ENCODE measurements around the gene SORBS1.

The SORBS1 gene

DNA sequence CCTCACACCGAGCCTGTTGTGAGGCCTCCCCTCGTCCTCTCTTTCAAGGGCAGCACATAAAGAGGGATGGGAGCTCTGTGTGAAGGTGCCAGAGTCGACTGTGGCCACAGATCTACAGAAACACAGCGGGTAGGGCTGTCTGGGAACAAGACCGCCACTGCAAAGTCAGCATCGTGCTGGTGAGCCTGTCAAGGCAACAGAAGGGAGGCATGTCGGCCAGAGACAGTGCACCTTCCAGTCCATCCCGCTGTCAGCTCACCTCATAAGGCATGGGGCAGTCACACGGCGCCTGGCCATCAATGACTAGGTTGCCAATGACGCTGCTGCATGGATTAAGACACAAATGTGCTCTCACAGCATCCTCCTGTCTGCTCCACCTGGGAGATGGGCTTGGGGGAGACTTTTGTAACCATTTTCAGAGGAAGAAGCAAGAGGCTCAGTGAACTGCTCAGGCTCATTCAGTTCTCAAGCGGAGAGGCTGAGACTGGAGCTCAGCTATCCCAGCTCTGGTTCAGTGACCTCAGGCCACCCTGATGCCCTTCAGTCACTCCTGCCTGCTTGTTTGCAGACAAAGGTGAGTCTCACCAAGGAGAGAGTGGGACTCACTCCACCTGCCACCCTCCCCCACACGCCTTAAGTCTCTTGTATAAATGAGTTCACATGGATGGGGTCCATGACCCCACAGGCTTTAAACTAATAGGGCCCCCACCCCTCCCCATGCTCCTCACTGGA, 125.5 kb downstream of the SORBS1 start:
- DNase-seq (ENCODE audit: low spot score) = no peak

DNA sequence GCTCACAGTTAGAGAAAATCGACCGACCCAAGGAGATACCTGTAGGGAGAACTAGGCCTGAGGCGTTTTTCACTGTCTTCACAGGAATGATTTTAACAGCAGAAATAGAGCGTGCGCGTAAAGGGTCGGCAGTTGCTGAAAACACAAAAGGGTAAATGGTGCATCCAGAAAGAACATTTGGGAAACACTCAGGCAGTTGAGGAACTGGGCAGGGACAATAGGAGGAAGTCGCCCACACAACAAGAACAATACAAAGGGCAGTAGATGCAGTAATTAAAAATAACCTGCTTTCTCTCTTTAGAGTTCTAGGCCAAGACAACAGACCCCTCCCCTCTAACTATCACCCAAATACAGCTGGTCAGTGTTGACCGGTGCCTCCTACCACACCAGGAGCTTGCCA, 126.6 kb downstream of the SORBS1 start:
- DNase-seq (ENCODE audit: low spot score) = no peak

DNA sequence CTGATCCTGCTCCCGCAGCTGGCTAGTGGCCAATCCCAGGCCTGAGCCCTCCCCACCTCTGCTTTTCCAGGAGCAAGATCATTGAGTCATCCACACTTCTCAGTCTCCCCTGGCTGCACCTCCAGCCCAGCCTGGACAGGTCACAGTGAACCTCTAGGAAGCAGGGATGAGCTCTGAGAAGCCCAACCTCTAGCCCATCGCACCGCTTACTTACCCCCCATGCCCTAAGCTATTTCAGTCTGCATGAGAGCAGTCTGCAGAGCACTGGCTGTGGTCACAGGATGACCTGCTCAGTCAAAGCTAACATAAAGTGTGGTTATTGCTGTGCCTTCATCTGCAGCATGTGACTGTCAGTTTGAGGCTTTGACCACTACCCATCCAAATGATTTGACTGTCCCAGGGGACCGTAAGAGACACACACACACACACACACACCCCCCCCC, 129.2 kb downstream of the SORBS1 start:
- no peak for DNase-seq (ENCODE audit: low spot score)

DNA sequence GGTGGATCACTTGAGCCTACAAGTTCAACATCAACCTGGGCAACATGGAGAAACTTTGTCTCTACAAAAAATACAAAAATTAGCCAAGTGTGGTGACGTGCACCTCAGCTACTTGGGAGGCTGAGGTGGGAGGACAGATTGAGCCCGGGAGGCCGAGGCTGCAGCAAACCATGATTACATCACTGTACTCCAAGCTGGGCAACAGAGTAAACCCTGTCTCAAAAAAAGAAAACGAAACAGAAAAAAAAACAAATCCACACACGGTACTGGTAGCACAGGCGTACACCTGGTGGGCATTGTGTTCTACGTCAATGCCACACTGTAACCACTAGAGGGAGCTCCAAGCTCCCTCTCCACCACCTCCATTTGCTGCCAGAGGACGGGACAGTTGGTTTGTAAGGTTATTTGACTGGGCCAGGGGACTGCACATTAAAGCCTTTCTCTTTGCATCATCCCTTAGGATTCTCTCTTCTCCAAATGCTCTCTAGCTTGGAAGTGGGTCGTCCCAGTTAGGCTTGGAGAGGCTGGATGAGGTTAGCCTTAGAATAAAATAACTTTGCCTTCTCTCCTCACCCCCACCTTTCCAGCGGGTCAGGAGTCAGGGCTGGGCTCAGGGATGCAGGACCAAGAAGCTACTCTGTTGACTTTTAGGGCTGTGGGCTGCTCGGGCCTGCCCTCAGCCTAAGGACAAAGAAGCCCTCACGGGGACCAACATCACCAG, 130.8 kb downstream of the SORBS1 start:
- DNase-seq (ENCODE audit: low spot score) = no peak

DNA sequence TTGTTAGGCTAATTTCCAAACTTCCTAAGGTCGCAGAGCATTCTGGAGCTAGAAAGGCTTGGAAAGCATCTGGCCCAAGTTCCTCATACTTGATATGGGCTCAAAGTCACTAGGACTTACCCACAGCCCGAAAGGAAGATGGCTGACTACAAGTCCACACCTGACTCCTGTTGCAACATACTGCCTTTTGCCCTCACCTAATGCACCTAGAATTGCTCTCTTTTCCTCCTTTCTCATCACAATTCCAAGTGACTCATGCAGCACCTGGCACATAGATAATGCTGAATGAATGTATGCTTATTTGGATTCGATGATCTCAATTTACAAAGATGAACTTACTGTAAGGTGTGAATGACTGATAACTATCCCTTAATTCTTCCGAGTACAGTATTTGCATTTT, 131.5 kb downstream of the SORBS1 start:
- no peak for DNase-seq (ENCODE audit: low spot score)

DNA sequence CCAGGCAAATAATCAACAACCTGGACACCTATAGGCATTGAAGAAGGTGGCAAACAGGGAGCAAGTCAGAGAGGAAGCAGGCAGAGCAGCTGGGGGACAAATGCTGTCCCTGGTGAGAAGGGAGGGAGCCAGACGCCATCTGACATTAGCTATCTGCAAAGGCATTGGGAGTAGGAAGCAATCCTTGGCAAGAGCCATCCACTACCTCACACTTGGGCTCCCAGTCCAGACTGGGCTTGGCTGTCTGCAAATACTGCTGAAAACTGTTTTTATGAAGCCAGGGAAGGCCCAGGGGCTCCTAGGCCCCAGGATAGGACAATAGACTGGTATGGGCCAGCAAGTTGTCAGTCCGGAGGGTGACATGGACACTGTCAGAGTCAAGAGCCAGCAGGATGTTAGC, 132.5 kb downstream of the SORBS1 start:
- no peak for DNase-seq (ENCODE audit: low spot score)

DNA sequence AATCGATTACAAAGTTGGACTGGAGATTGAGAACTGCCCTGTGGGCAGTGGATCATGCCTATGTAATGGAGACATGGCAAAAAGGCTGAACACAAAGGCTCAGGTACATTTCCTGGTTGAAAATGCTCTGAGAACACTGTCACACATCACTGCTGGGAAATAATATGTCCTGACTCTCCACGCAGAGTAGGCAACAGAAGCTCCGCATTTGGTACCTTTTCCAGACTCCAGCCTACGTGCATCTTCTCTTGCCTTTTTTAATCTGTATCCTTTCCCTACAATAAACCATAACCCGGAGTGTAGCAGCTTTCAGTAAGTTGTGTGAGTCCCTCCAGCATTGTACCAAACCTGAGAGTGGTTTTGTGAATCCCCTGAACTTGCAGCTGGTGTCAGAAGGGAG, 134.7 kb downstream of the SORBS1 start:
- no peak for DNase-seq (ENCODE audit: low spot score)

DNA sequence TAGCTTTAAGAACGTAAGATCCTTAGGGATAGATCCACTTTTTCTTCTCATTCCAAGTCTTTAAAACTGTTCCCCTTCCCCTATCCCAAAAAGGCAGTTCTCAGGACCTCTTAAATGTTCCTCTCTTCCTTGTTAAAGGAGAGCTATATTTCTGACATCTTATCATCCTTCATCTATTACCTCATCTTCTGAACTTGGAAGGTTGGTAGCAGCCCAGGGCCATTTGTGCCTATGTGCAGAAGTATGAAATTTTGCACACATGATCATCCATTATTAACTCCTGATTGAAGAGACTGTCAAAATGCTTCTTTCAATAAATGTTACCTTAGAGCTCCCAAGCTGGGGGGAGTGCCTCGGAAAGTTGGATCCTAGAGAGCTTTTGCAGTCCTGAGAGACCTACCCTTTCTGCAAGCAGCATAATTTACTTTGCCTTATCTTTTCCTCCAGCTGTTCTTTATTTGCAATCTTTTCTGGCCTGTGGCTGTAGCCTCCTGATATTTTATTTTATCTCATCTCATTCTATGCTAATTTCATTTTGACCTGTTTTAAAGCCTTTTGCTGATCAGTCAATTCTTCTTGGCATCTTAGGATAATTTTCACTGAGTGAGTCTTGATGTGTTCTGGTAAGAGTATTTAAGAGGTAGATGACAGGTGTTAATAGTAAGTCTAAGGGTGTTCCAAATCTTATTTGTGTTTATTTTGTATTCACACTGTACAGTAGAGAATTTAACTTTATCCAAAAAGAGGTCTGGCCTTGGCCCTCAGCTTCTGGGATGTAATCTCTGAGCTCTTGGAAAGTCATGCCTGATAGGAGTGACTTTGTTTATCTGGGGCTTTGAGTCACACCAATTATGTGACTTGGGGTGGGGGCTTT, 135.3 kb downstream of the SORBS1 start:
- no peak for DNase-seq (ENCODE audit: low spot score)

DNA sequence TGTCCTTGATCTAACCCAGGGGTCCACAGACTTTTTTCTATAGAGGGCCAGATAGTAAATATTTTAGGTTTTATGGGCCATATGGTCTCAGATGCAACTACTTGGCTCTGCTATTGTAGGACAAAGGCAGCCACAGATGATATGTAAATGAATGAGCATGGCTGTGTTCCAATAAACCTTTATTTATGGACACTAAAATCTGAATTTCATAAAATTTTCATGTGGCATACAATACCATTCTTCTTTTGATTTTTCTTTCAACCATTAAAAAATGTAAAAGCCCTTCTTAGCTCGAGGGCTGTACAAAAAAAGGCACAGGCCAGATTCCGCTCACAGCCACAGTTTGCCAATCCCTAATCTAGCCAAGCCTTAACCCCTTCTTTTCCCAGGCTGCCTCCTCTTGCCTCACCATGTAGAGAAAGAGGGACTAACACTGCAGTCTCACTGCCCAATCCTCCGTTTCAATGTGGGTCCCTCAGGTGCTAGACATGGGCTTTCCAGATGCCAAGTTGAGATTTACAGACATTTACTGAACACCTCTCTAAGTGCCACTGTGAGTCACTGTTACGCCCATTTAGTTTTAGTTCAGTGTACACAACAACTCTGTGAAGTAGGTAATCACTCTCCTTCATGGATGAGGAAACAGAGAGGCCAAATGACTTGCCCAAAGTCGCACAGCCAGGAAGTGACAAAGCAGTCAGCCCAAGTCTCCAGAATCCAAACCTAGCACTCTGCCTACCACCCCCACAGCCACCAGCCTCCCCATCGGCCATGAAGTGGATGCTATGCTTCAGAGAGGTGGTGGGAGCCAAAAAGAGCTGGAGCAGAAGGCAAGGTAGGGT, 137.8 kb downstream of the SORBS1 start:
- DNase-seq (ENCODE audit: low spot score) = no peak

DNA sequence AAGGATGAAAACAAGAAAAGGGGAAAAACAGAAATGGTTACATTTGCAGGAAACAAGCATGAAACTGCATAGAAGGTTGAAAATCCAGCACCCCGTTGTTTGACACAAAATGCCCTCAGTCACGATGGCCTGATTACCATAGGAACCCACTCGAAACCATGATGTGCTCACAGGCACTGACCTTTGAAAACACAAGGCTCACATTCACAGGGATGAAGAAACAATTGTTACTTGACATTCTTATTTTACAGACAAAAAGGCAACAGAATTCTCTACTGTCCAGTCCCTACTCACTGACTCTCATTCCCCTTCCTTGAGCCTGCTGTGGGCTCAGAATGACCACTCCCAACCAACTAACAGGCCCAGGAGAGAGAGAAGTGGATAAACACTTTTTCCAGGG, 138.9 kb downstream of the SORBS1 start:
- peak; percentile 82 for DNase-seq (ENCODE audit: low spot score)

DNA sequence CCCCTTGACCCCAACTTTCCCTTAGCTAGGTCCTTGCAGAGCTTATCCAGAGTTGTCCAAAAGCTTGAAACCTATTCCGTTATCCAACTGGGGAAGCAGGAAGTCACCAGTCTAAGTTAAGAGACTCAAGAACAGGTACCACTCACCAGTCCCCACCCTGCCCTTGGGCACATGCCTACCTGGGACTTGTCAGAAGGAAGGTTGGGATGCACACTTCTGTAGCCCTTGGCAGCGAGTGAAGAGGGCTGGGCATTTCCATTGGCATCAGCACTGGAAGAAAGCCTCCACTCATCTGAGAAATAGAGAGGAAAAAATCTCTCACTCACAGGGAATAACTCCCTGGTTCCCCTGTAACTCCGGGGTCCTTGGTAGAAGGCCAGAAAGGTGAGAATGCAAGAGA, 139.4 kb downstream of the SORBS1 start:
- no peak for DNase-seq (ENCODE audit: low spot score)

DNA sequence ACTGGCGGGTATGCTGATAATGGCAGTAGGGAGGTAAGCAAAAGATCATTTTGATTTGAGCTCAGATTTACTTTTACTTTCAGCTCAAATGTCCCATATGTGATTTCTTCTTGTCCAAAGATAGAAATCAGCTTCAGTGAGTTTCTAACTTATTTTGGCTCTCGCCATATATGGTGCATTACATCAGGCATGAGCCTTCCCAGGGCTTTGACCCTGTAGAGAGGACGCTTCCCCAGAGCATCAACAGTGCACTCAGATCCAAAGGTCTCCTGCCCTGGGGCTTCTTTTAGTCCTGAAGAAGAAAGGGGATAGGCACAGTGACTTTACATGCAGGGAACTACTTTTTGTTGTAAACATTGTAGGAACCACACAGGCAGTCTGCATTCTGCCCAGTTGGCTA, 141.8 kb downstream of the SORBS1 start:
- no peak for DNase-seq (ENCODE audit: low spot score)

DNA sequence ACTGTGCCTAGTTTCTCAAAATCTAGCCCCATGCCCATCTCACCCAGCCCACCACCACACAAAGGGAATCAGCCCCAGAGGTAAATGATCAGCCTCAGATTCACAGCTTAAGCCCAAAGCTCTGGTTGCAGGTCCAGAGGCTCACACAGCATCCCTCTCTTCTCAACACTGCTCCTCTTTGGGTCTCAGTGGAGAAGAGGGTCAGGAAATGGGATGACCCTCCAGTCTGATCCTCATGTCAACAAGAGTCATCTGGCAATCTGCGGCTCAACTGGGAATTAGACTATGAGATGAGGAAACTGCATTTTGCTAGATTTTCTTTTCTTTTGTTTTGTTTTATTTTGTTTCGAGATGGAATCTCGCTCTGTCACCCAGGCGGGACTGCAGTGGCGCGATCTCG, 144.2 kb downstream of the SORBS1 start:
- no peak for DNase-seq (ENCODE audit: low spot score)

DNA sequence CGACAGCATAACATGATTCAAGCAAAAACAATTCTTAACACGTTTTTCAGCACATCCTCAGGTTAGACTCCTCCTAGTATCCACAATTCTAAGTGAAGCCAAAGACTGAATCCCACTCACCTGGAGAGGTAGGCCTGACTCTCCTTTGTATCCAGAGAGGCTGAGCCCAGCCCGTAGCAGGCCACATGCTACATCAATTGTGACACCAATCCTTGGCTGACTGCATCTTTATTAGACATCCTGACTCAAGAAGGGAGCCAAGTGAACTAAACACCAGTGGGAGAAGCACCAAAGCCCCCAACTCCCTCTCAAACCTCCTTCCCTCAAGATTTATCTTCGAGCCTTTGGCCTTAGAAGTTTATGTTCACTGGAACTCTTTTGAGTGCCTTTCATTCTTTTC, 144.9 kb downstream of the SORBS1 start:
- no peak for DNase-seq (ENCODE audit: low spot score)

DNA sequence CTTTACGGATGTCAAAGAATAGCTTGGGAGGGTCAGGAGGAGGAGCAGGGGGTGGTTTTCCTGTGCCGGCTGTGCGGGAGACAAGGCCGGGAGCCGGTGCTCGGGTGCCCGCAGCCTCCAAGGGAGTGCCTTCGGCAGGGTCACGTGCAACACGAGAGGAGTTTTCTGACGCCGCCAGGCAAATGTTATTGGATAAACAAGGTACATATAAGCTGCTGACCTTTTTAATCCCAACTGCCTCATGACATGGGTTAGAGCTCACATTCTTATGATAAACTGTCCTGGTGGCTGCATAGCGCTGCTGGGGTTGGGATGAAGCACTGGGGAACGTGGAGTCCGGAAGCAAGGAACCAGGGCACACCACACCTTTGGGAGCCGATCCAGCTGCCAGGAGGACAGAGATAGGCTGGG, 145.5 kb downstream of the SORBS1 start:
- no peak for DNase-seq (ENCODE audit: low spot score)

DNA sequence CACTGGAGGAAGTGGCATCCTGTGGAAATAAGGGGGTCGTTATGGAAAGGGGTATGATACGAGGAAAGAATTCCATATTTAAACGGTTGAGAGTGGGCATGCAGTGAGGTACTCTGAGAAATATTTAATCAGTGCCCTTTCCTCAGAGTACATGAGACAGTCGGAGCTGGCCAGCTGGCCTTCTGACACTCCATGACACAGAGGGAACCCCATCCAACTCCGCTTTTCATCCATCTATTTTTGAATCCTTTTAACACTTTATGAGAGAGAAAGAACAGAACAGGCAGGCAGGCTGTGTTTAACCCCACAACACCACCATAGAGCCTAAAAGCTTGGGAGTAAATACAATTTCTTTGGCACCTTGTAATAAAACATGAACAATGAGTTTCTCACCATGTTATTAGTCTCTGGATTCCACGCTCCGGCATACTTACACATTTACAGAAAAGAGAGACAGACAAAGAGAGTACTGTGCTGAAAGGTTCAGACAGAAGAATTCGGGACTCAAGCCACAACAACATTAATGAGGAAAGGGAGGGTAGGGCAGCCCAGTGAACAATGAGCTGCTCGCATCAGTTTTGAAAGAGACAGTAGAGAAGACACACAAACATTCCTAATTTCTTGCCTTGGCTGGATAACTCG, 146.2 kb downstream of the SORBS1 start:
- DNase-seq (ENCODE audit: low spot score) = peak; percentile 73

DNA sequence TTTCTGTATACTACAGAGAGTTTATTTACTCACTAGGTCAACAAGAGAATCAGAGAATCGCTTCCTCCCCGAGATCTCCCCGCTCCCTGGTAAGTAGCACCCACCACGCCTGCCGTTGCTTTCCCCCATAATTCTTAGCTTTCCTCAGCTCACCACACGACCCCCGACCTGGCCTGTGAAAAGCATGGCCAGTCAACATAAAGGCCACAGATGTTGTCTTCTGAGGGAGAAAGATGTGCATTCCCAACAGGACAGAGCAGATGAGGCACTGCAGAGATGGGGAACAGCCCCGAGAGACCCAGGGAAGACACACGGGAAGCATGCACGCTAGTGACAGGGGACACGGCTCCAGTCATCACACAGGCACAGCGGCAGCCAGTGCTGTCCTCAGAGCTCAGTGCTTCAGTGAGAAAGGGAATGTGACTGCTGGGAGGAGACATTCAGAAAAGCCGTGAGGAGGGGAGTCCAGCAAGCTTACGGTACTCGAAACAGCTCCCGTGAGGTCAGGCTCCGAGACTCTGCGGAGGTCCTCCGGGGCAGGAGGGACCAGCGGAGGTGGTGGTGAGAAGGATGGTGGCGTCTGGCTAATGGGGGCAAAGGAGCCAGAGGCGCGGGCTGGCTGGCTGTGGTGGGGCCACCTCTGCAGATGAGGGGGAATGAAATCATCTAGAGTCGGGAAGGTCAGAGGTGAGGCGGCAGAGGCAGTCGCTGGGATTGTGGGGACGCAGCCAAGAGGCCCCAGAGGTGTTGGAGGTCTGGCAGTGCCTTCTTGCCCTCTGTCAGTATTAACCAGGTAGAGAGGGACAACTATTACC, 146.9 kb downstream of the SORBS1 start:
- DNase-seq (ENCODE audit: low spot score) = no peak

DNA sequence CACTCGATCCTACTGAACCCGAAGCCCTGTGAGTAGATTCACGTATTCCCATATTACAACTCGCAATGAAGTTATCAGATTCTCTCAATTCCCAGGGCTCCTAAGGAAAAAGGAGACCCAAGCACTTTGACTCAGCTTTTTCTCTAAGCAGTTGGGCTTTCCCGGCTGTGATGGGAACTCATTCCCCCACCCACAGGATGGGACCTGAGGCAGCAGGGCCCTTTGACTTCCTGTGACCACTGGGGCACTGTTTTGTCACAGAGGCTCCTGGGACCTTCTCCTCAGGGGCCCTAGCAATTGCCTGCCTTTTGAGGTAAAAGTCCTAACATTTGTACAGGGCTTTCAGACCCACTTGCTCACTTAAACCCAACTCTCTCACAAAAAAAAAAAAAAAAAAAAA, 147.6 kb downstream of the SORBS1 start:
- no peak for DNase-seq (ENCODE audit: low spot score)

DNA sequence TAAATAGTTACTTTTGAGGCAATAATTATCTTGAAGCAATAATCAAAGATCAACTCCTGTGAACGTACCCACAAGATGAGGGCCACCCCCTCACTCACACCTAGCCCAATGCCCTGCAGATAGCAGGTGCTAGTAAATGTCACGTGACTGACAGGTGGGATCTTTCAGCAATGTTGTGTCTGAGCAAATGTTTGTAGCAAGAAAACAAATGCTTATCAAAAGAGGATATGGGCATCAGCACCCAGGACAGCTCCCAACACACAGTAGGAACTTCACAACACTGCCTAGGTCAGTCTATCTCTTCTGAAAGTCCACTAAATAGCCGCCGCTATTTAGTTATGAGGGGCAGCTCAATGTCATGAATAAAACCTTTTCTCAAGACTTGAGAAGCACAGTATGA, 149.5 kb downstream of the SORBS1 start:
- no peak for DNase-seq (ENCODE audit: low spot score)
